Stomach (tissue), 4 donors: ENCODE measurements around the gene SFXN5.

Experiments
- CTCF ChIP-seq, 7 experiments: fragments of 450-650 bp in 4 of 7; fragments of 200-600 bp in 3 of 7; sonication (generic) in 3 of 7; IDR thresholded peaks; one replicate each; pipeline ENCODE4 v1.5.1; 2016 to 2019; ENCODE audit warnings: antibody characterized with exemption in 7 of 7, control low read depth in 2 of 7, mild to moderate bottlenecking in 1 of 7
- EP300 ChIP-seq: sonication (generic); formaldehyde crosslinking; IDR thresholded peaks from one replicate; pipeline ENCODE4 v1.6.1; 2017; ENCODE audit warnings: antibody characterized with exemption
- POLR2A ChIP-seq, 4 donors: fragments of 450-650 bp; IDR thresholded peaks; one replicate each; pipeline ENCODE4 v1.6.1; 2016; ENCODE audit warnings: antibody characterized with exemption in 4 of 4, control low read depth in 2 of 4, mild to moderate bottlenecking in 1 of 4, moderate library complexity in 1 of 4

GRCh38 chr2:72975017-72975416 lies 96.5 kb downstream of the SFXN5 start:
- no peak for TF ChIP-seq POLR2A (IDR thresholded peaks at IDR 0.05)
- TF ChIP-seq CTCF (IDR thresholded peaks at IDR 0.05): no peak
- no peak for TF ChIP-seq EP300
